Muscle of leg (tissue), 11 donors: Measurements from ENCODE around the gene PRR36. TPM values are rescaled to one million over a fixed set of nuclear protein-coding genes. Genes with fewer than 3 reads are reported as not detected.

Source experiments
- DNase-seq: peaks from one replicate; pipeline ENCODE4 v3.0.0; 2013
- H3K27ac ChIP-seq: one replicate; pipeline ENCODE4 v1.5.1; 2013; ENCODE audit warnings: mild to moderate bottlenecking, low read length, control low read depth
- H3K27me3 ChIP-seq: one replicate; pipeline ENCODE4 v1.6.1; 2013; ENCODE audit warnings: low read length; ENCODE audit not compliant: control insufficient read depth, insufficient read depth
- H3K36me3 ChIP-seq: one replicate; pipeline ENCODE4 v1.6.1; 2013; ENCODE audit warnings: low read length; ENCODE audit not compliant: control insufficient read depth, insufficient read depth
- H3K4me1 ChIP-seq: one replicate; pipeline ENCODE4 v1.6.1; 2013; ENCODE audit warnings: low read length; ENCODE audit not compliant: control insufficient read depth, insufficient read depth
- H3K4me3 ChIP-seq: one replicate; pipeline ENCODE4 v1.5.1; 2013; ENCODE audit warnings: low read length, control low read depth
- H3K9me3 ChIP-seq: replicated peaks from 2 replicates; pipeline ENCODE4 v1.6.1; 2013; ENCODE audit warnings: low read depth, low read length; ENCODE audit not compliant: control insufficient read depth
- WGBS: methylation state at CpG from one replicate; pipeline ENCODE4 v1.1.5; 2013; ENCODE audit warnings: missing lambda C conversion rate; ENCODE audit not compliant: insufficient coverage; 5-methylcytosine and 5-hydroxymethylcytosine counted together
- polyA plus RNA-seq, 8 donors: library from polyadenylated mRNA; unstranded; fragments of 120-200 nt; gene quantifications; one replicate each; pipeline versions ENCODE4 v1.2.1 to v1.2.3, GENCODE V29; 2013; ENCODE audit warnings: inconsistent platforms in 1 of 8, low replicate concordance in 1 of 8; ENCODE audit not compliant: insufficient read length in 8 of 8, insufficient read depth in 1 of 8
- total RNA-seq: library from RNA; stranded (reverse); fragments of 120-200 nt; gene quantifications from one replicate; pipeline ENCODE4 v1.2.4, GENCODE V29; 2013

PRR36 gene
- total and polyA plus RNA-seq, 9 donors, result 0.09 to 0.96 (median 0.34) TPM

- Histone ChIP-seq H3K36me3 (no peaks in the 10 kb centered on the region), H3K27ac (no peak overlapping the region)
- WGBS, result under 1% methylated on average over 49 of the region's 53 CpGs
These were observed 43.9 kb downstream of the PRR36 start for GRCh38 chr19:7830272-7830771.

GRCh38 chr19:7829561-7830271 is 44.5 kb downstream of the PRR36 start, which contains the start of gene EVI5L:
TSS of gene EVI5L (plus strand) at chr19:7830218. CDS start at chr19:7846543, 16,325 bp downstream.
- whole genome bisulfite sequencing, result 0% methylated on average over 41 of the region's 45 CpGs
- peak within 1 kb of the TSS; percentile 82 for H3K27ac ChIP-seq
- H3K4me3 ChIP-seq, result peak within 1 kb of the TSS; percentile 52
- peak; percentile 100 for DNase-seq
- no peaks in the 10 kb centered on the region for H3K9me3 ChIP-seq
- no peaks in the 10 kb centered on the region for H3K36me3 ChIP-seq
- peaks cover 42% of the 10 kb centered on the region for H3K4me1 ChIP-seq
- H3K27me3 ChIP-seq, result no peaks in the 10 kb centered on the region

More at GRCh38 chr19:7830272-7830771, 43.9 kb downstream of the PRR36 start:
- no peaks in the 10 kb centered on the region for H3K9me3 ChIP-seq
- peak overlapping the region; percentile 52 for H3K4me3 ChIP-seq
- peak; percentile 29 for DNase-seq
- H3K27me3 ChIP-seq, result no peaks in the 10 kb centered on the region
- H3K4me1 ChIP-seq, result peaks cover 42% of the 10 kb centered on the region

GRCh38 chr19:7829166-7829520 is 45.0 kb downstream of the PRR36 start:
- no peak overlapping the region for H3K27ac ChIP-seq
- no peak for DNase-seq
- H3K9me3 ChIP-seq, result no peaks in the 10 kb centered on the region
- WGBS, result 4% methylated on average over 10 of the region's 18 CpGs
- no peaks in the 10 kb centered on the region for H3K36me3 ChIP-seq
- H3K27me3 ChIP-seq, result no peaks in the 10 kb centered on the region
- peak overlapping the region; percentile 33 for H3K4me3 ChIP-seq
- peaks cover 42% of the 10 kb centered on the region for H3K4me1 ChIP-seq

- Histone ChIP-seq H3K27me3 (no peaks in the 10 kb centered on the region), H3K9me3 (no peaks in the 10 kb centered on the region), H3K27ac (no peak overlapping the region), H3K4me3 (no peak overlapping the region), H3K36me3 (no peaks in the 10 kb centered on the region), H3K4me1 (peaks cover 2% of the 10 kb centered on the region)
- 56% methylated on average over 4 of the region's 9 CpGs for WGBS
- peak; percentile 32 for DNase-seq
These were observed 50.4 kb downstream of the PRR36 start for GRCh38 chr19:7823686-7824301.

- no peak for DNase-seq
- WGBS, result 100% methylated on average over 2 of the region's 4 CpGs
- Histone ChIP-seq H3K9me3 (no peaks in the 10 kb centered on the region), H3K4me1 (no peaks in the 10 kb centered on the region), H3K4me3 (no peak overlapping the region), H3K27ac (no peak overlapping the region), H3K27me3 (no peaks in the 10 kb centered on the region), H3K36me3 (no peaks in the 10 kb centered on the region)
These were observed 51.2 kb downstream of the PRR36 start for GRCh38 chr19:7822910-7823515.

GRCh38 chr19:7820588-7820987 is 53.6 kb downstream of the PRR36 start:
- Histone ChIP-seq H3K4me3 (no peak overlapping the region), H3K4me1 (no peaks in the 10 kb centered on the region), H3K27ac (no peak overlapping the region), H3K27me3 (peaks cover 2% of the 10 kb centered on the region), H3K9me3 (peaks cover 3% of the 10 kb centered on the region), H3K36me3 (no peaks in the 10 kb centered on the region)
- no peak for DNase-seq
- WGBS, result no CpG with 5 or more reads among the region's 3 CpGs

- no peak overlapping the region for H3K27ac ChIP-seq
- 80% methylated on average over 1 of the region's 2 CpGs for WGBS
- H3K9me3 ChIP-seq, result peaks cover 3% of the 10 kb centered on the region
- no peaks in the 10 kb centered on the region for H3K36me3 ChIP-seq
- no peak overlapping the region for H3K4me3 ChIP-seq
- peaks cover 4% of the 10 kb centered on the region for H3K27me3 ChIP-seq
- DNase-seq, result no peak
- no peaks in the 10 kb centered on the region for H3K4me1 ChIP-seq
These were observed 54.9 kb downstream of the PRR36 start for GRCh38 chr19:7819337-7819736.

- H3K27ac ChIP-seq, result no peak overlapping the region
- peaks cover 3% of the 10 kb centered on the region for H3K9me3 ChIP-seq
- WGBS, result no CpG with 5 or more reads among the region's 2 CpGs
- H3K36me3 ChIP-seq, result no peaks in the 10 kb centered on the region
- no peaks in the 10 kb centered on the region for H3K4me1 ChIP-seq
- peaks cover 4% of the 10 kb centered on the region for H3K27me3 ChIP-seq
- no peak for DNase-seq
- H3K4me3 ChIP-seq, result no peak overlapping the region
These were observed 55.4 kb downstream of the PRR36 start for GRCh38 chr19:7818806-7819205.
